HG03521 (cell line): Measurements from ENCODE around the gene IGSF11.
A peak's percentile ranks its signal among the peaks of the same experiment; 100 is the strongest.
"Not testable (repeated sequence)": the region's sequence is repeated elsewhere in the genome, so short reads cannot be mapped to it uniquely, and the experiment has no call there.

Experiments
- ATAC-seq: cut with Tn5 transposase; IDR thresholded peaks from one replicate; pipeline ENCODE4 v1.9.1; 2021; ENCODE audit warnings: mild to moderate bottlenecking, moderate library complexity; ENCODE audit not compliant: unreplicated experiment

IGSF11 gene

GRCh38 chr3:118886708-118887107, 147.9 kb downstream of the IGSF11 start:
- ATAC-seq: no peak

- peak; percentile 82 for ATAC-seq
Measured at GRCh38 chr3:118884748-118885206, 149.9 kb downstream of the IGSF11 start.

- ATAC-seq: no peak
Measured at GRCh38 chr3:118882353-118882947, 152.2 kb downstream of the IGSF11 start.

GRCh38 chr3:118868051-118868450, 166.6 kb downstream of the IGSF11 start:
- ATAC-seq: no peak

GRCh38 chr3:118863731-118864322, 170.8 kb downstream of the IGSF11 start:
- peak; percentile 83 for ATAC-seq

GRCh38 chr3:118859950-118860349, 174.7 kb downstream of the IGSF11 start:
- ATAC-seq: no peak

GRCh38 chr3:118851466-118852193, 183.0 kb downstream of the IGSF11 start:
- not testable (repeated sequence) for ATAC-seq

- ATAC-seq: no peak
Measured at GRCh38 chr3:118850687-118851086, 184.0 kb downstream of the IGSF11 start.
